RPMI8226 (cell line): ENCODE data around the gene DENND6B.
"Not testable (repeated sequence)": the region's sequence is repeated elsewhere in the genome, so short reads cannot be mapped to it uniquely, and the experiment has no call there.

ENCODE experiments used
- DNase-seq: peaks from one replicate; pipeline ENCODE4 v3.0.0-alpha.2; 2015

Gene DENND6B

DNA sequence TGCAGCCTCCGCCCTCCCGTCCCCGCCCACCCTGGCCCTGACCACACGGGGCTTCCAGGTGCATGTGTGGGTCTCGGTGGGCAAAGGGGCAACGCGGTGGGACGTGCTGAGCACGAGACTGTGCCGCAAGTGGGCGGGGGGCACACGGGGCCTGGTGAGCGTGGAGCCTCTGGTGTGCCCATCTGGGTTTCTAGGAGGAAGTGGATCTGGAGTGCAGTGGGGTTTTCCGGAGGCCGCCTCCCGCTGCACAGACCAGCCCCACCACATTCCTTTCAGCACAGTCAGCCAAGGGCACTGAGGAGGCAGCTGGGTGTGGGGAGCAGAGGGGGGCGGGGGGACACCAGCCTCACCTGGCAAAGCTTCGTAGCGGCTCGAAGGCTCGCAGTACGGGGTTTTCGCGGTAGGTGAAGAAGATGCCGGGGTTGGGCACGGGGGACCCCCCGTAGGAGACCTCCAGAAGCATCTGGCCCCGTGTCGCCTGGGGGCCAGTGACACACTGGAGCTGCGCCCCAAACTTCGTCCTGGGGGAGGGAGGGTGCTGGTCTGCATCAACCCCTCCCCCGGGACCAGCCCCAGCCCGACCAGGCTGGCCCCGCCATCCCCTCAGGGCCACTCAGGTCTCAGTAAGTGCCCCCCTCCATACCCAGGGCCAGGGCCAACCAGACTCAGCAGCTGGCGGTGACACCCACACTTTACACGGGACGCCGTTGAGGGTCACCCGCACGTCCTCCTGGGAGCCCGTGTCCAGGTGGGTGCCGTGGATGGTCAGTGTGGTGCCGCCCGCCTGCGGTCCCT, 44.3 kb downstream of the DENND6B start:
- no peak for DNase-seq

- no peak for DNase-seq
Measured at GRCh38 chr22:50281957-50282356, 44.9 kb downstream of the DENND6B start.

- no peak for DNase-seq
Measured at GRCh38 chr22:50281384-50281760, 45.4 kb downstream of the DENND6B start.

- no peak for DNase-seq
Measured at GRCh38 chr22:50280708-50281383, 46.0 kb downstream of the DENND6B start.

DNA sequence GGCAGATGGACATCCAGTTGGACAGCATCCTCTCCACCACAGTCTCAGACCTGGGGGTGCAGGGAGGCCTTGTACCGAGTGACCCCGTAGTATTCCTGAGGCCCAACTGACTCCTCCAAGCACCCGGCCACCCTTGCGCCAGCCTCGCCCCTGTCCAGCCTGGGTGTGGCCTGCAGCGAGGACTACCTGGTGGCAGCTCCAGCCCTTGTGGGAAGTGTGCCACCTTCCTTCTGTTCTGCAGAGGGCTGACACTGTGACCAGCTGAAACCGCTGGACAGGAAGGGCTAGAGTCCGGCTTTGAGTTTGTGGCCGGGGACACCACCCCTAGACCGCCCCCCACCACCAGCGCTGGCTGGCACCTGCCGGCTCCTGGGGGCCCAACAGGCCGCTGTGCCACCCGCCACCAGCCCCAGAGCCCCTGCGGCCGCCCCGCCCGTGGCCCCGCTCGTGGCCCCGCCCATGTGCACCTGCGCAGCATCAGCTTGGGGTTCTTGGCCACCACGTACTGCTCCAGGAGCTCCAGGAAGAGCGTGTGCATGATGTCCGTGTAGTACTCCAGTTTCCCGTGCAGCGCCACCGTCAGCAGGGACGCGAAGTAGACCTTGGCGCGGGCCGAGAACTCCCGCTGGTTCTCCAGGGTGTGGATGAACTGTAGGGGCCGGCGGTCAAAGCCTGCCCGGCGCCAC, 46.6 kb downstream of the DENND6B start:
- DNase-seq: no peak

- DNase-seq: no peak
Measured at GRCh38 chr22:50278956-50279619, 47.7 kb downstream of the DENND6B start.

- no peak for DNase-seq
Measured at GRCh38 chr22:50278461-50278860, 48.4 kb downstream of the DENND6B start.

- DNase-seq: no peak
Measured at GRCh38 chr22:50277761-50278160, 49.1 kb downstream of the DENND6B start.

DNA sequence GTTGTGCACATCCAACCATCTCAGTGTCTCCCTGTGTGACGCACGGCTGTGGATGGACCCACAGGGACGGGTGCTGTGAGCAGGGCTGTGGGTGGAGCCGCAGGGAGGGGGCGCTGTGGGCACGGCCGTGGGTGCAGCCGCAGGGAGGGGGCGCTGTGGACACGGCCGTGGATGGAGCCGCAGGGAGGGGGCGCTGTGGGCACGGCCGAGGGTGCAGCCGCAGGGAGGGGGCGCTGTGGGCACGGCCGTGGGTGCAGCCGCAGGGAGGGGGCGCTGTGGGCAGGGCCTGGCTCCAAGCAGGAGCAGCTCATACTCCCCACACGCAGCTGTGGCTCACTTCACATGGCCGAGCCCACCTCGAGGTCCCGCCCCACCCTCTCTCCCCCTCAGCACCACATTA, 50.7 kb downstream of the DENND6B start:
- peak; percentile 100 for DNase-seq

DNA sequence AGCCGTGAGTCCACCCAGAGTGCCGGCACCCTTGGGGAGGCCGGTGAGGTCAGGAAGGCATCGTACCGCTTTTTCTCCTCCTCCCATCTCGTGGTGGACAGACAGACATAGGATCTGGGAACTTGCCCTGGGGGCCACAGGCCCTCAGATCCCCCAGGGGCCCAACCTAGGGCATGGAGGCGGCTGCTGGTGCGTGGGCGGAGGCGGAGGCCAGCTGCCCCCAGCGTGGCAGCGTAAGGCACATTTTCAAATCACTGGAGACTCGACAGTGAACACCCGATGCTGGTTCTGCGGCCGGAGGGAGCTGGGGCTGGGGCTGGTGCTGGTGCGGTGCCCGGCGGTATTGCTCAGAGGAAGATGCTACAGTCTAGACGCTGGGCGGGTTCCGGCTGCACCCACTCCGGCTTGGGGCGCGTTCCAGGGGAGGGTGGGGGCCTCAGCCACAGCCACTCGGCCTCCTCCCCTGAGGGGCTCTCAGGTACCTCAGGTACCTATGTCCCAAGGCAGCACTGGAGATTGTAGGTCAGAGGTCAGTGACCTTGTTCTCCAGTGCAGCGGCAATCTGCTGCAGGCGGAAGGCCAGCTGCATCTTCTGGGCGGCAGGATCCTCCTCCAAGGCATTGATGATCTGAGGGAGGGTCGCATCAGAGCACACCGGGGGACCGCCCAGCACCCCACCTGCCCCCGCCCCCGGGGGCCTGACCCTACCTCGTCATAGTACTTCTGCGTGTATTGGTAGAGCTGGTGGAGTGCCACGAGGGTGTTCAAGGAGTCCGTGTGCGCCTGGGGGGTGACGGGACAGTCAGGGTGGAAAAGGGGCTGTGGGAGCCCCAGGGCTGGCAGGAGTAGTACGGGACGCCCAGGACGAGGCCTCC, 51.4 kb downstream of the DENND6B start:
- no peak for DNase-seq

DNA sequence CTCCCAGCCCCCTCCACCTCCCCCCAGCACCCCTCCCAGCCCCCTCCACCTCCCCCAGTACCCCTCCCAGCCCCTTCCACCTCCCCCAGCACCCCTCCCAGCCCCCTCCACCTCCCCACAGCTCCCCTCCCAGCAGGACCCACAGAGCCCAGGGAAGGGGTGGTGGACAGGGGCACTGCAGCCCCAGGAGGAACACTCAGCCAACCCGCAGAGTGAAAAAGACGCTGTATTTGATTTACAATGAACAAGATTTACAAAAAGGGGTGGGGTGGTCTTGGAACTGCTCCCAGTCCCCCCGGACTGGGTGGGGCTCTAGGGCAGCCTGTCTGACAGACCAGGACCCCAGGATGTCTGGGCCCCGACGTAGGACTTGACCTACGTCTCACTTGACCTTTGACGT, 52.0 kb downstream of the DENND6B start:
- no peak for DNase-seq

- peak; percentile 79 for DNase-seq
Measured at GRCh38 chr22:50274311-50274710, 52.5 kb downstream of the DENND6B start.

DNA sequence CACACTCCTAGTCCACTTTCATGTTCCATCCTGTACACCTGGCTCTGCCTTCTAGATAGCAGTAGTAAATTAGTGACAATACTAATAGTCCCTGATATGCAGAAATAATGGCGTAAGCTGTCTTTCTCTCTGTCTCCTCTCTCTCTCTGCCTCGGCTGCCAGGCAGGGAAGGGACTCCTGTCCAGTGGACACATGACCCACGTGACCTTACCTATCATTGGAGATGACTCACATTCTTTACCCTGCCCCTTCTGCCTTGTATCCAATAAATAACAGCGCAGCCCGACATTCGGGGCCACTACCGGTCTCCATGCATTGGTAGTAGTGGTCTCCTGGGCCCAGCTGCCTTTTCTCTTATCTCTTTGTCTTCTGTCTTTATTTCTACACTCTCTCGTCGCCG, 53.0 kb downstream of the DENND6B start:
- DNase-seq: not testable (repeated sequence)

GRCh38 chr22:50273352-50273751, 53.5 kb downstream of the DENND6B start:
- DNase-seq: not testable (repeated sequence)

GRCh38 chr22:50272044-50272802, 54.6 kb downstream of the DENND6B start:
- DNase-seq: no peak

- peak; percentile 80 for DNase-seq
Measured at GRCh38 chr22:50271519-50271970, 55.3 kb downstream of the DENND6B start.

DNA sequence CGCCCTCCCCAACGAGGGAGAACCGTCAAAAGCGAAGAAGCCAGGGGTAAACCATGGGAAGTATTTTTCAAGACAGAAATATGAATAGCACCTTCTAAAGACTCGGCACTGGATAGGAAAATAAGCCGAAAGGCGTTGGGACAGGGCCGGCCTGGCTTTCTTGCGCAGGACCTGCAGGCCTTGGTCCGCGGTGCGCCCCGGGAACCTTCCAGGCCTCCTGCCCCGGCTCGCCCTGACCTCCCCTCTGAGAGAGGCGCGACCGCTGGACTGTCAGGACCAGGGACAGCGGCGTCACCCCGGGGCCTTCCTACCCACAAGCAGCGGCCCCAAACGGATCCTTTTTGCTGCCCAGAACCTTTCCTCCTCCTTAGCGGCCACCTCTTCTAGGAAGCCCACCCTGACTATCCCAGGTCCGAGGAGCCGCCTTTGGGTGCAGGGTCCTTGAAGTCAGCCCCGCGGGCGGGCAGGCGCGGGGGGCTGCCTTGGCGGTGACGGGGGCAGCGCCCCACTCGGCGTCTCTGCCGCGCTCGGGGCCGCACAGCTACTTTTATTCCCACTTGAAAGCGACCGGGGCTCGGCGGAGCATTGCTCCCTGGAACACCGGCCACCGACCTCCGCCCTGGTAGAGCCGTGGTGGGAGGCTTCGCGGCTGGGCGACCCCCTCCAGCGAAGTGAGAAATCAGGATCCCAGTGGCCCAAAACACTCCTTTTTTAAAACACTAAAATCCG, 56.0 kb downstream of the DENND6B start:
- peak; percentile 77 for DNase-seq

DNA sequence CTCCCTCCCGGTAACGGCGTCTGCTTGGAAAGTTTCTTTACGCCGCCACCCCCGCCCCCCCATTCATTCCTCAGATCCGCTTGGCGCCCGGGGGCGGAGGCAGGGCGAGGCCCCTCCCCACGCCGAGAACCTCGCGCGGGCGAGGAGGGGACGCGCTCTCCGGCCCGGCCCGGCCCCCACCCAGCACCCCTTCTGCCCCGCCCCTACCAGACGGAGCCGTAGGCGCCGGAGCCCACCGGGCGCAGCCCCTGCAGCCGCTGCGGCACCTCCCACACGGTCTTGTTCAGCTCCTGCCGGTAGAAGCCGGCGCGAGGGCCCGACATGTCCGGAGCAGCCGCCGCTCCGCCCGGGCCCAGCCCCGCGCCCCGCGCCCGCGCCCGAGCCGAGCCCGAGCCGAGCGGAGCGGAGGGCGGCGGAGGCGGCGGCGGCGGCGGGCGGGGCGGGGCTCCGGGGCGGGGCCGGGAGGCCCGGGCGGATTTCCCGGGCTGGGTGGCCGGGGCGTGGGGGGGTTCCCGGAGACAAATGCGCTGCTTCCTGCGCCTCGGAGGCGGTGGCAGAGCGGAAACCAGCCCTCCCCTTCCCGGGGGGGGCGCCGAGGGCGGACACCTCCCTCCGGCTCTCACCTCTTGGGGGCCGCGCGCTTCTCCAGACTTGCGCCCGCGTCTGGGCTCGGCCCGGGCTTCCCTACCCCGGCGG, 56.7 kb downstream of the DENND6B start, which contains the start of gene MAPK11:
MAPK11 (minus strand) TSS at position 411 of the 696 bp plus-strand sequence; CDS start at position 323, 88 bp downstream.
- peak; percentile 57 for DNase-seq

DNA sequence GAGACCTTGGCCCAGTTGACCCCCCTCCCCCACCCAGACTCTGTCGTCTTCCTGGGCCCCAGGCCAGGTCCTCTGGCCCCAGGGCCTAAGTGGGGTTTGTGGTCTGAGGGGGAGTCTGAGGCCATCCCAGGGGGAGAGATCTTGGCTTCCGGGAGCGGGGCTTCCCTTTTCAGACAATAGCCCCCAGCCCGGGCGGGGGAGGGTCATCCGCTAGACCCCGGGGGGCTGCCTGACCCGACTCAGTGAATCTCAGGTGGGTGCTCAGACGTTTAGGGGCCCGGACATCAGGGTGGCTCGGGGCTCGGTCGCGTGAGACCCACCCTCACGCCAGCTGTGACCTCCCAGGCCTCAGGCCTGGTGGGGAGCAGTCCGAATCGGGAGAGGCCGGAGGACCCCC, 57.2 kb downstream of the DENND6B start:
- DNase-seq: peak; percentile 29

GRCh38 chr22:50268655-50269113, 58.1 kb downstream of the DENND6B start:
- peak; percentile 78 for DNase-seq
